ENCODE data around the gene WDR77. TPM values are rescaled to one million over a fixed set of nuclear protein-coding genes. Genes with fewer than 3 reads are reported as not detected.

WDR77 gene
- total and polyA plus RNA-seq, 2 of the 13 experiments (the other 11 are each of a cell fraction or from before 2014, with no cell fraction given): 90.6 to 108 TPM

GRCh38 chr1:111404588-111404987, 44.5 kb downstream of the WDR77 start:
- no peak overlapping the region for H3K4me2 ChIP-seq (ENCODE audit: low read depth, low read length)
- H3K27ac ChIP-seq (ENCODE audit: extremely low read length, insufficient read depth, low read length): no peak overlapping the region
- H3K9ac ChIP-seq (ENCODE audit: insufficient read depth, low read depth, low read length): no peak overlapping the region
- no peak for ATAC-seq
- H4K20me1 ChIP-seq (ENCODE audit: insufficient read depth, low read length): no peaks in the 10 kb centered on the region
- H3K36me3 ChIP-seq (replicated peaks in 1 of 2; ENCODE audit: control insufficient read depth in 1 of 2, insufficient read depth in 2 of 2, low read length in 2 of 2): no peaks in the 10 kb centered on the region
- H2AFZ ChIP-seq (ENCODE audit: low read length): no peak overlapping the region
- no peaks in the 10 kb centered on the region for H3K79me2 ChIP-seq (ENCODE audit: insufficient read depth, low read length)
- in situ Hi-C loops (cut with HindIII; ENCODE audit: extremely low pct_ligation_motif_present, low pct_unique_long_range_greater_than_20kb) (loop anchor here (5.0 kb wide), 1 partner anchor 182 kb away; no protein-coding TSS in a partner anchor), intact Hi-C loops (cut with micrococcal nuclease; ENCODE audit: unreplicated experiment) (no loop called here)
- ChIA-PET POLR2A (no interaction called here), CTCF (ENCODE audit: low intra/inter-chr PET ratio, low total read pairs) (no interaction called here)
- 60% methylated on average over 4 of the region's 4 CpGs for WGBS (ENCODE audit: low lambda C conversion rate)
- H3K9me3 ChIP-seq (ENCODE audit: low read length): no peaks in the 10 kb centered on the region
- no peak for TF ChIP-seq HMGXB4 (CRISPR knock-in tag; IDR thresholded peaks at IDR 0.05; ENCODE audit: borderline replicate concordance in 1 of 2, low read depth in 1 of 2)
- no peak for TF ChIP-seq ZNF746 (CRISPR knock-in tag; IDR thresholded peaks at IDR 0.05)
- TF ChIP-seq HMGA1 (CRISPR knock-in tag; conservative IDR thresholded peaks at IDR 0.05): no peak
- no peak for TF ChIP-seq ZNF224 (CRISPR knock-in tag; IDR thresholded peaks at IDR 0.05)
- TF ChIP-seq KDM2A (CRISPR knock-in tag; IDR thresholded peaks at IDR 0.05; ENCODE audit: borderline replicate concordance, low read depth): no peak
- TF ChIP-seq GPBP1L1 (CRISPR knock-in tag; IDR thresholded peaks at IDR 0.05): no peak
- no peak for TF ChIP-seq ZNF235 (CRISPR knock-in tag; IDR thresholded peaks at IDR 0.05; ENCODE audit: borderline replicate concordance)
- no peak for TF ChIP-seq NCOA1 (CRISPR knock-in tag; IDR thresholded peaks at IDR 0.05)
- TF ChIP-seq GFI1 (CRISPR knock-in tag; IDR thresholded peaks at IDR 0.05; ENCODE audit: borderline replicate concordance): no peak
- TF ChIP-seq ZEB1 (IDR thresholded peaks at IDR 0.05; ENCODE audit: insufficient replicate concordance, low read depth): no peak
- no peak for TF ChIP-seq BRD4 (CRISPR knock-in tag; IDR thresholded peaks at IDR 0.05)
- no peak for TF ChIP-seq HIC2 (CRISPR knock-in tag; IDR thresholded peaks at IDR 0.05; ENCODE audit: low read depth)
- no peak for TF ChIP-seq ATF7-NPFF (CRISPR knock-in tag; IDR thresholded peaks at IDR 0.05; ENCODE audit: low read depth)
- no peak for TF ChIP-seq ZNF607 (CRISPR knock-in tag; IDR thresholded peaks at IDR 0.05; ENCODE audit: borderline replicate concordance)
- TF ChIP-seq ELK4 (CRISPR knock-in tag; IDR thresholded peaks at IDR 0.05; ENCODE audit: borderline replicate concordance): no peak
- BruUV-seq (replicated peaks): no TSS peak
- H3K4me1 ChIP-seq (ENCODE audit: insufficient read depth, low read length): no peaks in the 10 kb centered on the region
- FAIRE-seq: no peak
- DNase-seq (ENCODE audit: low spot score): no peak
- no peak overlapping the region for H3K4me3 ChIP-seq (replicated peaks in 1 of 3; ENCODE audit: insufficient read depth in 1 of 3, low read depth in 2 of 3, low read length in 3 of 3)
- peaks cover 0 to 28% of the 10 kb centered on the region in 2 experiments; a peak in 2 of 5 replicates for H3K27me3 ChIP-seq (ENCODE audit: control insufficient read depth in 1 of 2, insufficient read depth in 2 of 2, low read length in 2 of 2)

All from HepG2 (cell line).